ENCODE measurements around the gene NVL.

DNA sequence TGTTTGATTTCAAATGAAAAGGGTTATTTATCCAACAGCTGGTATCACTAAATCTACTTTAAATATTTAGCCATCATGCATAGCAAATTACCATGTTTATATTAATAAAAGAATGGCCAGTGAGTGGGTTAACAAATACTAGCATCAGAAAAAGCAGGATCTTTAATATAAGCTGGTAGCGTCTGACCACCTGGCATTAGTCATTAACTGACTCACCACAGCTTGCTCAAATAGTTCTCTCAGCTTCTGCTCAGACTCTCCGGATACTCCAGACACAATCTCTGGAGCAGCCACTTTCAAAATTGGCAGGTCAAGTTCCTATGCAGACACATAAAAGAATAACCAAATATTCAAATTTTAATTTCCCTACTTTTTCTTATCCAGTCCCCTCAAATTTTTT, 29.6 kb downstream of the NVL start:
- TF ChIP-seq CHD2 (IDR thresholded peaks at IDR 0.05; ENCODE audit: low read length, partially characterized antibody) (no peak), FOXJ3 (CRISPR knock-in tag; IDR thresholded peaks at IDR 0.05) (no peak), GABPA (IDR thresholded peaks at IDR 0.05; ENCODE audit: low read depth) (no peak), MEF2A (IDR thresholded peaks at IDR 0.05; ENCODE audit: borderline replicate concordance, low read depth) (no peak)
- TF ChIP-seq, protein P1, sequence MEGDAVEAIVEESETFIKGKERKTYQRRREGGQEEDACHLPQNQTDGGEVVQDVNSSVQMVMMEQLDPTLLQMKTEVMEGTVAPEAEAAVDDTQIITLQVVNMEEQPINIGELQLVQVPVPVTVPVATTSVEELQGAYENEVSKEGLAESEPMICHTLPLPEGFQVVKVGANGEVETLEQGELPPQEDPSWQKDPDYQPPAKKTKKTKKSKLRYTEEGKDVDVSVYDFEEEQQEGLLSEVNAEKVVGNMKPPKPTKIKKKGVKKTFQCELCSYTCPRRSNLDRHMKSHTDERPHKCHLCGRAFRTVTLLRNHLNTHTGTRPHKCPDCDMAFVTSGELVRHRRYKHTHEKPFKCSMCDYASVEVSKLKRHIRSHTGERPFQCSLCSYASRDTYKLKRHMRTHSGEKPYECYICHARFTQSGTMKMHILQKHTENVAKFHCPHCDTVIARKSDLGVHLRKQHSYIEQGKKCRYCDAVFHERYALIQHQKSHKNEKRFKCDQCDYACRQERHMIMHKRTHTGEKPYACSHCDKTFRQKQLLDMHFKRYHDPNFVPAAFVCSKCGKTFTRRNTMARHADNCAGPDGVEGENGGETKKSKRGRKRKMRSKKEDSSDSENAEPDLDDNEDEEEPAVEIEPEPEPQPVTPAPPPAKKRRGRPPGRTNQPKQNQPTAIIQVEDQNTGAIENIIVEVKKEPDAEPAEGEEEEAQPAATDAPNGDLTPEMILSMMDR (IDR thresholded peaks at IDR 0.05), result no peak

Measured in SK-N-SH (cell line).